HCT116 (cell line): Measurements from ENCODE around the gene ADAR. TPM values are rescaled to one million over a fixed set of nuclear protein-coding genes. Genes with fewer than 3 reads are reported as not detected.
"Not testable (repeated sequence)": the region's sequence is repeated elsewhere in the genome, so short reads cannot be mapped to it uniquely, and the experiment has no call there.

Experiments used
- ATAC-seq: fragments of 200-7000 bp; cut with Tn5 transposase; 2 replicates; pipeline ENCODE4 v1.9.1; 2020; ENCODE audit warnings: mild to moderate bottlenecking, moderate library complexity
- BruUV-seq: library from RNA; stranded (reverse); fragments of 400-500 nt; replicated peaks from 2 replicates; lab custom pipeline; 2021; lab: Mats Ljungman, UMichigan
- CTCF ChIA-PET: fragments of 300-600 bp; sonication (Branson Sonifier 250); formaldehyde crosslinking; loops from one replicate; lab custom pipeline; 2021; ENCODE audit warnings: antibody characterized with exemption; lab: Charles Lee
- POLR2A ChIA-PET: fragments of 300-600, 350-600 bp; sonication (Branson Sonifier 250); formaldehyde crosslinking; loops from one replicate; lab custom pipeline; 2021; ENCODE audit warnings: antibody characterized with exemption; lab: Charles Lee
- RAD21 ChIA-PET, 2 experiments: fragments of 300-600 bp; sonication (Branson Sonifier 250); formaldehyde crosslinking; loops; one replicate each; lab custom pipeline; 2023; ENCODE audit warnings: low total read pairs in 2 of 2; ENCODE audit not compliant: uncharacterized antibody in 2 of 2, unreplicated experiment in 2 of 2, low non-redundant PET in 1 of 2; lab: Charles Lee
- DNase-seq: peaks from one replicate; pipeline ENCODE4 v3.0.0-alpha.2; 2010; ENCODE audit warnings: low read depth, low spot score
- H2AFZ ChIP-seq: fragments of 200-600 bp; shearing (Covaris generic), sonication (generic); 2 replicates; pipeline ENCODE4 v1.6.1; 2017; ENCODE audit warnings: low read depth, mixed run types, mixed read lengths, antibody characterized with exemption, low read length; ENCODE audit not compliant: poor library complexity, severe bottlenecking
- H3K27ac ChIP-seq: 2 replicates; pipeline ENCODE4 v1.5.1; 2012; ENCODE audit warnings: low read depth, low read length
- H3K27me3 ChIP-seq: fragments of 200-600 bp; sonication (generic); 2 replicates; pipeline ENCODE4 v1.6.1; 2016; ENCODE audit warnings: mixed run types, low read length, mixed read lengths; ENCODE audit not compliant: insufficient read depth
- H3K36me3 ChIP-seq, 2 experiments: fragments of 200-500 bp in 1 of 2; fragments of 200-600 bp in 1 of 2; sonication (Bioruptor generic) in 1 of 2; sonication (generic) in 1 of 2; 2 replicates each; pipeline versions ENCODE4 v1.5.1 to v1.6.1; 2014 to 2016; ENCODE audit warnings: low read length in 2 of 2, inconsistent platforms in 1 of 2, mixed read lengths in 1 of 2, mixed run types in 1 of 2; ENCODE audit not compliant: insufficient read depth in 2 of 2, control insufficient read depth in 1 of 2
- H3K4me1 ChIP-seq, 2 experiments: fragments of 200-600 bp in 1 of 2; sonication (generic) in 1 of 2; 2 replicates each; pipeline versions ENCODE4 v1.5.1 to v1.6.1; 2012 to 2017; ENCODE audit warnings: low read length in 2 of 2, inconsistent platforms in 1 of 2, mild to moderate bottlenecking in 1 of 2, mixed read lengths in 1 of 2, mixed run types in 1 of 2, moderate library complexity in 1 of 2; ENCODE audit not compliant: insufficient read depth in 2 of 2, control insufficient read depth in 1 of 2
- H3K4me2 ChIP-seq: fragments of 200-600 bp; sonication (generic); 2 replicates; pipeline ENCODE4 v1.6.1; 2017; ENCODE audit warnings: mixed run types, low read length, mixed read lengths
- H3K4me3 ChIP-seq, 2 experiments: fragments of 200-600 bp in 1 of 2; sonication (generic) in 1 of 2; replicated peaks in 1 of 2; 2 replicates each; pipeline ENCODE4 v1.5.1; 2011 to 2016; ENCODE audit warnings: low read length in 2 of 2, control low read depth in 1 of 2, low read depth in 1 of 2, mild to moderate bottlenecking in 1 of 2, mixed read lengths in 1 of 2, mixed run types in 1 of 2
- H3K79me2 ChIP-seq: fragments of 200-600 bp; sonication (generic); 2 replicates; pipeline ENCODE4 v1.6.1; 2017; ENCODE audit warnings: mild to moderate bottlenecking, mixed run types, low read length, moderate library complexity, mixed read lengths; ENCODE audit not compliant: insufficient read depth
- H3K9ac ChIP-seq: fragments of 200-600 bp; sonication (generic); 2 replicates; pipeline ENCODE4 v1.6.1; 2016; ENCODE audit warnings: low read length, mixed read lengths
- H3K9me2 ChIP-seq: fragments of 200-600 bp; sonication (generic), shearing (Covaris generic); 2 replicates; pipeline ENCODE4 v1.6.1; 2017; ENCODE audit warnings: mixed run types, mild to moderate bottlenecking, moderate library complexity; ENCODE audit not compliant: insufficient read depth
- H3K9me3 ChIP-seq, 2 experiments: fragments of 200-500 bp in 1 of 2; fragments of 200-600 bp in 1 of 2; sonication (Bioruptor generic) in 1 of 2; sonication (generic) in 1 of 2; 2 replicates each; pipeline ENCODE4 v1.6.1; 2014 to 2017; ENCODE audit warnings: low read length in 2 of 2, mixed read lengths in 2 of 2, inconsistent platforms in 1 of 2, low read depth in 1 of 2, mild to moderate bottlenecking in 1 of 2, mixed run types in 1 of 2, moderate library complexity in 1 of 2; ENCODE audit not compliant: control insufficient read depth in 1 of 2, insufficient read depth in 1 of 2
- H4K20me1 ChIP-seq: fragments of 200-600 bp; sonication (generic), shearing (Covaris generic); 2 replicates; pipeline ENCODE4 v1.6.1; 2017; ENCODE audit warnings: mixed run types, mild to moderate bottlenecking, moderate library complexity; ENCODE audit not compliant: insufficient read depth
- JUND ChIP-seq: IDR thresholded peaks from 2 replicates; pipeline ENCODE4 v1.6.1; 2012
- RAD21 ChIP-seq: IDR thresholded peaks from 2 replicates; pipeline ENCODE4 v1.6.1; 2012; ENCODE audit warnings: low read depth, mild to moderate bottlenecking
- YY1 ChIP-seq: IDR thresholded peaks from 2 replicates; pipeline ENCODE4 v1.6.1; 2011; ENCODE audit warnings: low read length, low read depth, moderate library complexity, mild to moderate bottlenecking; ENCODE audit not compliant: insufficient replicate concordance; ENCODE audit errors: extremely low read depth
- ZFX ChIP-seq: fragments of 450-650 bp; IDR thresholded peaks from 2 replicates; pipeline ENCODE4 v1.6.1; 2017
- ZNF274 ChIP-seq: fragments of 200-500 bp; sonication (Bioruptor generic); IDR thresholded peaks from 2 replicates; pipeline ENCODE4 v1.6.1; 2014; ENCODE audit warnings: mild to moderate bottlenecking, low read depth, low read length, inconsistent platforms
- intact Hi-C: fragments of 100-400 bp; cut with micrococcal nuclease; formaldehyde crosslinking; loops from 2 replicates; pipeline ENCODE4 v1.10.0; 2022
- total RNA-seq: library from RNA; stranded (reverse); gene quantifications from one replicate; pipeline ENCODE4 v1.2.1, GENCODE V29; 2021; ENCODE audit not compliant: unreplicated experiment
- TF ChIP-seq, protein P1 (sequence below), 3 experiments: fragments of 200-600 bp in 1 of 3; sonication (generic) in 1 of 3; IDR thresholded peaks in 2 of 3; conservative IDR thresholded peaks in 1 of 3; 2 replicates each; pipeline ENCODE4 v1.5.1; 2012 to 2017; ENCODE audit warnings: low read depth in 2 of 3, low read length in 2 of 3, antibody characterized with exemption in 1 of 3, borderline replicate concordance in 1 of 3, control low read depth in 1 of 3, mild to moderate bottlenecking in 1 of 3, mixed read lengths in 1 of 3, mixed run types in 1 of 3, moderate library complexity in 1 of 3; ENCODE audit not compliant: insufficient read depth in 1 of 3

The ADAR gene
- total RNA-seq, 1 experiment from 2014 or later = 169 TPM

DNA sequence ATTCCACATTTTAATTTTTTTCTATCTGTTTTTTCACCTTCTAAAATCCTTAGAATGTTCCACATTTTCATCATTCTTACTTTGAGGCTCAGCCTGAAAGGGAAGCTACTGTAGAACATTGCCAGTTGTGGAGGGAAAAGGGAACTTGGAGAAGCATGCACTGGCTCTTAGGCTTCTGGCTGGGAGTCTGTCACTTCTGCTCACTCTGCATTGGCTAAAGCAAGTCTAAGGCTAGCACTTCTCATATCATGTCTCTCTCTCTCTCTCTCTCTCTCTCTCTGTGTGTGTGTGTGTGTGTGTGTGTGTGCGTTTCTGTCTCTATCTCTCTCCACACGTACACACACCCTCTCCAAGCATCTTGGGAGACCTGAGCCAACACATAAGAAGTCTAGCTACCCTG lies 49.6 kb upstream of the ADAR start:
- Histone ChIP-seq H2AFZ (no peak overlapping the region), H3K36me3 (no peaks in the 10 kb centered on the region), H3K9me2 (no peaks in the 10 kb centered on the region), H3K4me1 (no peaks in the 10 kb centered on the region), H3K9ac (no peak overlapping the region), H4K20me1 (no peaks in the 10 kb centered on the region), H3K9me3 (no peaks in the 10 kb centered on the region), H3K4me3 (no peak overlapping the region)
- ChIA-PET POLR2A (no interaction called here), RAD21 (interaction anchor here in 1 of 2 experiments (0.9 kb wide), 1 partner anchor 164 kb away, joined by 3 read pairs; no protein-coding TSS in a partner anchor)
- no peak for DNase-seq
- intact Hi-C loops = no loop called here
- no peak for ATAC-seq
- TF ChIP-seq YY1 (no peak), ZNF274 (no peak), ZFX (no peak), RAD21 (no peak)
- TF ChIP-seq, all 23 proteins: peak for 0
- CTCF ChIA-PET = no interaction called here
- Histone ChIP-seq H3K27ac (no peak overlapping the region), H3K27me3 (no peaks in the 10 kb centered on the region; the same call in 1 of the 2 replicates), H3K4me2 (no peak overlapping the region), H3K79me2 (no peaks in the 10 kb centered on the region)
- no TSS peak for BruUV-seq

DNA sequence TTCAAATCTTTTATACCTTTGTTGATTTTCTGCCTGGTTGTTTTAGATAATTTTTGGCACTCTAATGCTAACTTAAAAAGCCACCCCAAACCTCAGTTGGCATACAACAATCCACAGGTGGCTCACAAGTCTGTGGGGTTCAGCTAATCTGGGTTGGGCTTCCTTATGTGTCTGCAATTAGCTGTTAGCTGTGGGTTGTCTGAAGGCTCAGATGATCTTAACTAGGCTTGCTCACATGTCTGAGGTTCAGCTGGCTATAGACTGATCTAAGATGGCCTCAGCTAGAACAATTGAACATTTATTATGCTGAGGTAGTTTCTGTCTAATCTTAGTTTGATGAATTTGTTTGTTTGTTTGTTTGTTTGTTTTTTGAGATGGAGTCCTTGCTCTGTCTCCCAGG lies 44.9 kb upstream of the ADAR start:
- no peak for DNase-seq

DNA sequence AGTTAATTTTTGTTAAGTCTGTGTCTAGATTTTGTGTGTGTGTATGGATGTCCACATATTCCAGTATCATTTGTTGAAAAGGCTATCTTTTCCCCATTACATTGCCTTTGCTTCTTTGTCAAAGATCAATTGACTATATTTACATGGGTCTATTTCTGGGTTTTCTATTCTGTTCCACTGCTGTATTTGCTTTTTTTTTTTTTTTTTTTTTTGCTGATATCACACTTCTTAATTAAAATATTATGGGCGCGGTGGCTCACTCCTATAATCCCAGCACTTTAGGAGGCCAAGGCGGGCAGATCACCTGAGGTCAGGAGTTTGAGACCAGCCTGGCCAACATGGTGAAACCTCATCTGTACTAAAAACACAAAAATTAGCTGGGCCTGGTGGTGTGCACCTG lies 36.7 kb upstream of the ADAR start:
- H3K27ac ChIP-seq, intact Hi-C loops, POLR2A ChIA-PET, H3K9me3 ChIP-seq, CTCF ChIA-PET, H3K36me3 ChIP-seq, RAD21 ChIA-PET, H4K20me1 ChIP-seq, H3K79me2 ChIP-seq, DNase-seq, H2AFZ ChIP-seq, H3K9me2 ChIP-seq, H3K9ac ChIP-seq, ATAC-seq, H3K4me2 ChIP-seq, H3K4me1 ChIP-seq, BruUV-seq, H3K27me3 ChIP-seq, H3K4me3 ChIP-seq: not testable (repeated sequence)

More for the DNA sequence above, 44.9 kb upstream of the ADAR start:
- RAD21 ChIA-PET = no interaction called here
- intact Hi-C loops = no loop called here
- Histone ChIP-seq H3K79me2 (no peaks in the 10 kb centered on the region), H3K9ac (no peak overlapping the region), H3K4me2 (no peak overlapping the region), H3K4me3 (no peak overlapping the region), H4K20me1 (no peaks in the 10 kb centered on the region), H3K27me3 (no peaks in the 10 kb centered on the region)
- POLR2A ChIA-PET = no interaction called here
- CTCF ChIA-PET = interaction anchor here (0.6 kb wide), 1 partner anchor 93 kb away, joined by 4 read pairs; no protein-coding TSS in a partner anchor
- TF ChIP-seq JUND = no peak
- TF ChIP-seq RAD21 = no peak
- no peak for TF ChIP-seq YY1
- TF ChIP-seq, protein P1, sequence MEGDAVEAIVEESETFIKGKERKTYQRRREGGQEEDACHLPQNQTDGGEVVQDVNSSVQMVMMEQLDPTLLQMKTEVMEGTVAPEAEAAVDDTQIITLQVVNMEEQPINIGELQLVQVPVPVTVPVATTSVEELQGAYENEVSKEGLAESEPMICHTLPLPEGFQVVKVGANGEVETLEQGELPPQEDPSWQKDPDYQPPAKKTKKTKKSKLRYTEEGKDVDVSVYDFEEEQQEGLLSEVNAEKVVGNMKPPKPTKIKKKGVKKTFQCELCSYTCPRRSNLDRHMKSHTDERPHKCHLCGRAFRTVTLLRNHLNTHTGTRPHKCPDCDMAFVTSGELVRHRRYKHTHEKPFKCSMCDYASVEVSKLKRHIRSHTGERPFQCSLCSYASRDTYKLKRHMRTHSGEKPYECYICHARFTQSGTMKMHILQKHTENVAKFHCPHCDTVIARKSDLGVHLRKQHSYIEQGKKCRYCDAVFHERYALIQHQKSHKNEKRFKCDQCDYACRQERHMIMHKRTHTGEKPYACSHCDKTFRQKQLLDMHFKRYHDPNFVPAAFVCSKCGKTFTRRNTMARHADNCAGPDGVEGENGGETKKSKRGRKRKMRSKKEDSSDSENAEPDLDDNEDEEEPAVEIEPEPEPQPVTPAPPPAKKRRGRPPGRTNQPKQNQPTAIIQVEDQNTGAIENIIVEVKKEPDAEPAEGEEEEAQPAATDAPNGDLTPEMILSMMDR (IDR thresholded peaks at IDR 0.05 in 2 of 3, conservative IDR thresholded peaks at IDR 0.05 in 1 of 3; ENCODE audit: borderline replicate concordance in 1 of 3, insufficient read depth in 1 of 3, low read depth in 2 of 3, low read length in 2 of 3) = no peak
- TF ChIP-seq, all 23 proteins: peak for 0
- no peak for ATAC-seq
- no peak overlapping the region for H2AFZ ChIP-seq
- H3K36me3 ChIP-seq = no peaks in the 10 kb centered on the region
- no peaks in the 10 kb centered on the region for H3K4me1 ChIP-seq
- no peaks in the 10 kb centered on the region for H3K9me3 ChIP-seq
- BruUV-seq = no TSS peak
- H3K9me2 ChIP-seq = no peaks in the 10 kb centered on the region
- H3K27ac ChIP-seq = no peak overlapping the region
